Omental fat pad (tissue), 4 donors: ENCODE data around the gene NXPE4. TPM values are rescaled to one million over a fixed set of nuclear protein-coding genes. Genes with fewer than 3 reads are reported as not detected.
"Not testable (repeated sequence)": the region's sequence is repeated elsewhere in the genome, so short reads cannot be mapped to it uniquely, and the experiment has no call there.

ENCODE experiments used
- ATAC-seq: fragments of 150-250 bp; one replicate; pipeline ENCODE4 v1.9.1; 2016; ENCODE audit warnings: mild to moderate bottlenecking, moderate library complexity; ENCODE audit not compliant: low FRiP score
- DNase-seq: peaks from one replicate; pipeline ENCODE4 v3.0.0-alpha.2; 2019; ENCODE audit warnings: low spot score
- total RNA-seq, 4 donors: library from RNA; depleted of rRNA; stranded (reverse); fragments of >200 nt; gene quantifications; one replicate each; pipeline ENCODE4 v1.1.0, GENCODE V29; 2016
- TF ChIP-seq, protein P1 (sequence below), 3 donors: fragments of 450-650 bp; IDR thresholded peaks; one replicate each; pipeline ENCODE4 v1.5.1; 2016 to 2017; ENCODE audit warnings: antibody characterized with exemption in 3 of 3, mild to moderate bottlenecking in 3 of 3, moderate library complexity in 2 of 3

NXPE4 gene
- total RNA-seq, 4 donors from 2014 or later, result not detected

DNA sequence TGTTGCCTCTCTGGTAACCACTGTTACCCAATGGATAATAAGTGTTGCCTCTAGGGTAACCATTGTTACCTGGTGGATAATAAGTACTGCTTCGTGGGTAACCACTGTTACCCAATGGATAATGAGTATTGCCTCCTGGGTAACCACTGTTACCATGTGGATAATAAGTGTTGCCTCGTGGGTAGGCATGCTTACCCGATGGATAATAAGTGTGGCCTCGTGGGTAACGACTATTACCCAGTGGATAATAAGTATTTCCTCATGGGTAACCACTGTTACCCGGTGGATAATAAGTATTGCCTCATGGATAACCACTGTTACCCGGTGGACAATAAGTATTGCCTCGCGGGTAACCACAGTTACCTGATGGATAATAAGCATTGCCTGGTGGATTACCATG lies 13.8 kb upstream of the NXPE4 start:
- ATAC-seq, result no peak
- DNase-seq, result no peak
- TF ChIP-seq, protein P1, sequence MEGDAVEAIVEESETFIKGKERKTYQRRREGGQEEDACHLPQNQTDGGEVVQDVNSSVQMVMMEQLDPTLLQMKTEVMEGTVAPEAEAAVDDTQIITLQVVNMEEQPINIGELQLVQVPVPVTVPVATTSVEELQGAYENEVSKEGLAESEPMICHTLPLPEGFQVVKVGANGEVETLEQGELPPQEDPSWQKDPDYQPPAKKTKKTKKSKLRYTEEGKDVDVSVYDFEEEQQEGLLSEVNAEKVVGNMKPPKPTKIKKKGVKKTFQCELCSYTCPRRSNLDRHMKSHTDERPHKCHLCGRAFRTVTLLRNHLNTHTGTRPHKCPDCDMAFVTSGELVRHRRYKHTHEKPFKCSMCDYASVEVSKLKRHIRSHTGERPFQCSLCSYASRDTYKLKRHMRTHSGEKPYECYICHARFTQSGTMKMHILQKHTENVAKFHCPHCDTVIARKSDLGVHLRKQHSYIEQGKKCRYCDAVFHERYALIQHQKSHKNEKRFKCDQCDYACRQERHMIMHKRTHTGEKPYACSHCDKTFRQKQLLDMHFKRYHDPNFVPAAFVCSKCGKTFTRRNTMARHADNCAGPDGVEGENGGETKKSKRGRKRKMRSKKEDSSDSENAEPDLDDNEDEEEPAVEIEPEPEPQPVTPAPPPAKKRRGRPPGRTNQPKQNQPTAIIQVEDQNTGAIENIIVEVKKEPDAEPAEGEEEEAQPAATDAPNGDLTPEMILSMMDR (IDR thresholded peaks at IDR 0.05), result no peak

DNA sequence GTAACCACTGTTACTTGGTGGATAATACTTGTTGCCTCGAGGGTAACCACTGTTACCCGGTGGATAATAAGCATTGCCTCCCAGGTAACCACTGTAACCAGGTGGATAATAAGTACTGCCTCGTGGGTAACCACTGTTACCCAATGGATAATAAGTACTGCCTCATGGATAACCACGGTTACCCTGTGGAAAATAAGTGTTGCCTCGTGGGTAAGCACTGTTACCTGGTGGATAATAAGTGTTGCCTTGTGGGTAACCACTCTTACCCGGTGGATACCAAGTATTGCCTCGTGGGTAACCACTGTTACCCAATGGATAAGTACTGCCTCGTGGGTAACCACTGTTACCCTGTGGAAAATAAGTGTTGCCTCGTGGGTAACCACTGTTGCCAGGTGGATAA lies 13.0 kb upstream of the NXPE4 start:
- DNase-seq, ATAC-seq: not testable (repeated sequence)

DNA sequence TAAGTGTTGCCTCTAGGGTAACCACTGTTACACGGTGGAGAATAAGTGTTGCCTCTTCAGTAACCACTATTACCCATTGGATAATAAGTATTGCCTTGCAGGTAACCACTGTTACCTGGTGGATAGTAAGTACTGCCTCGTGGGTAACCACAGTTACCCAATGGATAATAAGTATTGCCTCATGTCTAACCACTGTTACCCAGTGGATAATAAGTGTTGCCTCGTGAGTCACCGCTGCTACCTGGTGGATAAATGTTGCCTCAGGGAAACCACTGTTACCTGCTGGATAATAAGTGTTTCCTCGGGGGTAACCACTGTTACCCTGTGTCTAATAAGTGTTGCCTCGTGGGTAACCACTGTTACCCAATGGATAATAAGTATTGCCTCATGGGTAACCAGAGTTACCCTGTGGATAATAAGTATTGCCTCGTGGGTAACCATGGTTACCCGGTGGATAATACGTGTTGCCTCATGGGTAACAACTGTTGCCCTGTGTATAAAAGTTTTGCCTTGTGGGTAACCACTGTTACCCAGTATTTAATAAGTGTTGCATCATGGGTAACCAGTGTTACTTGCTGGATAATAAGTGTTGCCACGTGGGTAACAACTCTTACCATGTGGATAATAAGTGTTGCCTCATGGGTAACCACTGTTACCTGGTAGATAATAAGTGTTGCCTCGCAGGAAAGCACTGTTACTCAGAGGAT lies 12.3 kb upstream of the NXPE4 start:
- DNase-seq (no peak), ATAC-seq (no peak)
- TF ChIP-seq, protein P1 (IDR thresholded peaks at IDR 0.05), result no peak

DNA sequence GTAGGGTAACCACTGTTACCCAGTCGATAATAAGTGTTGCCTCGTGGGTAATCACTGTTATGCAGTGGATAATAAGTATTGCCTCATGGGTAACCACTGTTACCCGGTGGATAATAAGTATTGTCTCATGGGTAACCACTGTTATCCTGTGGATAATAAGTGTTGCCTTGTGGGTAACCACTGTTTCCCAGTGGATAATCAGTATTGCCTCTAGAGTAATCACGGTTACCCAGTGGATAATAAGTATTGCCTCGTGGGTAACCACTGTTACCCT lies 11.2 kb upstream of the NXPE4 start:
- not testable (repeated sequence) for ATAC-seq, DNase-seq

DNA sequence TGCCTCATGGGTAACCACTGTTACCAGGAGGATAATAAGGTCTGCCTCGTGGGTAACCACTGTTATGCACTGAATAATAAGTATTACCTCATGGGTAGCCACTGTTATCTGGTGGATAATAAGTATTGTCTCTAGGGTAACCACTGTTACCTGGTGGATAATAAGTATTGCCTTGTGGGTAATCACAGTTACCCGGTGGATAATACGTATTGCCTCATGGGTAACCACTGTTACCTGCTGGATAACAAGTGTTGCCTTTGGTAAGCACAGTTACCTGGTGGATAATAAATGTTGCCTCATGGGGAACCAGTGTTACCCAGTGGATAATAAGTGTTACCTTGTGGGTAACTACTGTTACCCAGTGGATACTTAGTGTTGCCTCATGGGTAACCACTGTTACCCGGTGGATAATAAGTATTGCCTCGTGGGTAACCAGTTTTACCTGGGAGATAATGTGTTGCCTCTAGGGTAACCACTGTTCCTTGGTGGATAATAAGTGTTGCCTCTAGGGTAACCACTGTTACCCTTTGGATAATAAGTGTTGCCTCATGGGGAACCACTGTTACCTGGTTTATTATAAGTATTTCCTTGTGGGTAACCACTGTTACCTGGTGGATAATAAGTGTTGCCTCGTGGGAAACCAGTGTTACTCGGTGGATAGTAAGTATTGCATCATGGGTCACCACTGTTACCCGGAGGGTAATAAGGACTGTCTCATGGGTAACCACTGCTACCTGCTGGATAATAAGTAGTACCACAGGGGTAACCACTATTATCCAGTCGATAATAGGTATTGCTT lies 10.6 kb upstream of the NXPE4 start:
- TF ChIP-seq, protein P1 (IDR thresholded peaks at IDR 0.05), result no peak
- ATAC-seq, result no peak
- no peak for DNase-seq

DNA sequence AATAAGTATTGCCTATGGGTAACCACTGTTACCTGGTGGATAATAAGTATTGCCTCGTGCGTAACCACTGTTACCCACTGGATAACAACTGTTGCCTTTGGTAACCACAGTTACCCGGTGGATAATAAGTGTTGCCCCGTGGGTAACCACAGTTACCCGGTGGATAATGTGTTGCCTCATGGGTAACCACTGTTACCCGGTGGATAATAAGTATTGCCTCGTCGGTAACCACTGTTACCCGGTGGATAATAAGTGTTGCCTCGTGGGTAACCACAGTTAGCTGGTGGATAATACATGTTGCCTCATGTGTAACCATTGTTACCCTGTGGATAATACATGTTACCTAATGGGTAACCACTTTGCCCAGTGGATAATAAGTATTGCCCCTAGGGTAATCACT lies 9.8 kb upstream of the NXPE4 start:
- TF ChIP-seq, protein P1 (IDR thresholded peaks at IDR 0.05), result no peak
- DNase-seq (no peak), ATAC-seq (no peak)

DNA sequence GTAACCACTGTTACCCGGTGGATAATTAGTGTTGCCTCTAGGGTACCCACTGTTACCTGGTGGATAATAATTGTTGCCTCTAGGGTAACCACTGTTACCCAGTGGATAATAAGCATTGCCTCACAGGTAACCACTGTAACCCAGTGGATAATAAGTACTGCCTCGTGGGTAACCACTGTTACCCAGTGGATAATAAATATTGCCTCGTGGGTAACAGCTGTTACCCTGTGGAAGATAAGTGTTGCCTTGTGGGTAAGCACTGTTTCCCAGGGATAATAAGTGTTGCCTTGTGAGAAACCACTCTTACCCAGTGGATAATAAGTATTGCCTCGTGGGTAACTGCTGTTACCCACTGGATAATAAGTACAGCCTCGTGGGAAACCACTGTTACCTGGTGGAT lies 9.3 kb upstream of the NXPE4 start:
- ATAC-seq (no peak), DNase-seq (no peak)
- TF ChIP-seq, protein P1 (IDR thresholded peaks at IDR 0.05), result no peak

DNA sequence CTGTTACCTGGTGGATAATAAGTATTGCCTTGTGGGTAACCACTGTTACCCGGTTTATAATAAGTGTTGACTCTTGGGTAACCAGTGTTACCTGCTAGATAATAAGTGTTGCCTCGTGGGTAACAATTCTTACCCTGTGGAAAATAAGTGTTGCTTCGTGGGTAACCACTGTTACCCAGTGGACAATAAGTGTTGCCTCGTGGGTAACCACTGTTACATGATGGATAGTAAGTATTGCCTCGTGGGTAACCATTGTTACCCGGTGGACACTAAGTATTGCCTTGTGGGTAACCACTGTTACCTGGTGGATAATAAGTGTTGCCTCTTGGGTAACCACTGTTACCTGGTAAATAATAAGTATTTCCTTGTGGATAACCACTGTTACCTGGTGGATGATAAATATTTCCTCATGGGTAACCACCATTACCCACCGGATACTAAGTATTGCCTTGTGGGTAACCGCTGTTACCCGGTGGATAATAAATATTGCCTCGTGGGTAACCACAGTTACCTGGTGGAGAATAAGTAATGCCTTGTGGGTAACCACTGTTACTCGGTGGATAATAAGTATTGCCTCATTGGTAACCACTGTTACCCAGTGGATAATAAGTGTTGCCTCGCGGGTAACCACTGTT lies 8.7 kb upstream of the NXPE4 start:
- no peak for DNase-seq
- TF ChIP-seq, protein P1 (IDR thresholded peaks at IDR 0.05), result no peak
- ATAC-seq, result no peak

DNA sequence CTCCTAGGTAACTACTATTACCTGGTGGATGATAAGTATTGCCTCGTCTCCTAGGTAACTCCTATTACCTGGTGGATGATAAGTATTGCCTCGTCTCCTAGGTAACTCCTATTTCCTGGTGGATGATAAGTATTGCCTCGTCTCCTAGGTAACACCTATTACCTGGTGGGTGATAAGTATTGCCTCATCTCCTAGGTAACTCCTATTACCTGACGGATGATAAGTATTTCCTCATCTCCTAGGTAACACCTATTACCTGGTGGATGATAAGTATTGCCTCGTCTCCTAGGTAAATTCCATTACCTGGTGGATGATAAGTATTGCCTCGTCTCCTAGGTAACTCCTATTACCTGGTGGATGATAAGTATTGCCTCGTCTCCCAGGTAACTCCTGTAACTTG lies 7.6 kb upstream of the NXPE4 start:
- not testable (repeated sequence) for DNase-seq, ATAC-seq
